HG03521 (cell line): ENCODE data around the gene TRAF3IP1.
"Not testable (repeated sequence)": the region's sequence is repeated elsewhere in the genome, so short reads cannot be mapped to it uniquely, and the experiment has no call there.

Experiments used
- ATAC-seq: cut with Tn5 transposase; IDR thresholded peaks from one replicate; pipeline ENCODE4 v1.9.1; 2021; ENCODE audit warnings: mild to moderate bottlenecking, moderate library complexity; ENCODE audit not compliant: unreplicated experiment

TRAF3IP1 gene

GRCh38 chr2:238337846-238338245 lies 17.5 kb downstream of the TRAF3IP1 start:
- ATAC-seq = no peak

GRCh38 chr2:238338710-238339394 lies 18.5 kb downstream of the TRAF3IP1 start:
- ATAC-seq = no peak

GRCh38 chr2:238339395-238339780 lies 19.1 kb downstream of the TRAF3IP1 start:
- no peak for ATAC-seq

- no peak for ATAC-seq
These were observed 19.5 kb downstream of the TRAF3IP1 start for GRCh38 chr2:238339814-238340213.

GRCh38 chr2:238341536-238341935 lies 21.2 kb downstream of the TRAF3IP1 start:
- no peak for ATAC-seq

- ATAC-seq = no peak
These were observed 23.7 kb downstream of the TRAF3IP1 start for GRCh38 chr2:238344035-238344434.

- no peak for ATAC-seq
These were observed 24.2 kb downstream of the TRAF3IP1 start for GRCh38 chr2:238344517-238344916.

- no peak for ATAC-seq
These were observed 25.1 kb downstream of the TRAF3IP1 start for GRCh38 chr2:238345297-238345968.

GRCh38 chr2:238346544-238346943 lies 26.2 kb downstream of the TRAF3IP1 start:
- no peak for ATAC-seq

GRCh38 chr2:238350150-238350897 lies 30.0 kb downstream of the TRAF3IP1 start:
- no peak for ATAC-seq

- no peak for ATAC-seq
These were observed 31.0 kb downstream of the TRAF3IP1 start for GRCh38 chr2:238351315-238351714.

- no peak for ATAC-seq
These were observed 32.0 kb downstream of the TRAF3IP1 start for GRCh38 chr2:238352361-238352760.

GRCh38 chr2:238358769-238359168 lies 38.5 kb downstream of the TRAF3IP1 start:
- no peak for ATAC-seq

GRCh38 chr2:238359403-238359802 lies 39.1 kb downstream of the TRAF3IP1 start:
- ATAC-seq = no peak

- no peak for ATAC-seq
These were observed 41.6 kb downstream of the TRAF3IP1 start for GRCh38 chr2:238361877-238362276.

GRCh38 chr2:238362626-238363025 lies 42.3 kb downstream of the TRAF3IP1 start:
- ATAC-seq = no peak

- ATAC-seq = no peak
These were observed 49.3 kb downstream of the TRAF3IP1 start for GRCh38 chr2:238369591-238370040.

- ATAC-seq = no peak
These were observed 49.9 kb downstream of the TRAF3IP1 start for GRCh38 chr2:238370094-238370822.

- ATAC-seq = no peak
These were observed 50.6 kb downstream of the TRAF3IP1 start for GRCh38 chr2:238370823-238371372.

GRCh38 chr2:238372277-238372676 lies 52.0 kb downstream of the TRAF3IP1 start:
- not testable (repeated sequence) for ATAC-seq

GRCh38 chr2:238376884-238377391 lies 56.6 kb downstream of the TRAF3IP1 start:
- no peak for ATAC-seq
